ENCODE data around the gene TSPAN4.

TSPAN4 gene

DNA sequence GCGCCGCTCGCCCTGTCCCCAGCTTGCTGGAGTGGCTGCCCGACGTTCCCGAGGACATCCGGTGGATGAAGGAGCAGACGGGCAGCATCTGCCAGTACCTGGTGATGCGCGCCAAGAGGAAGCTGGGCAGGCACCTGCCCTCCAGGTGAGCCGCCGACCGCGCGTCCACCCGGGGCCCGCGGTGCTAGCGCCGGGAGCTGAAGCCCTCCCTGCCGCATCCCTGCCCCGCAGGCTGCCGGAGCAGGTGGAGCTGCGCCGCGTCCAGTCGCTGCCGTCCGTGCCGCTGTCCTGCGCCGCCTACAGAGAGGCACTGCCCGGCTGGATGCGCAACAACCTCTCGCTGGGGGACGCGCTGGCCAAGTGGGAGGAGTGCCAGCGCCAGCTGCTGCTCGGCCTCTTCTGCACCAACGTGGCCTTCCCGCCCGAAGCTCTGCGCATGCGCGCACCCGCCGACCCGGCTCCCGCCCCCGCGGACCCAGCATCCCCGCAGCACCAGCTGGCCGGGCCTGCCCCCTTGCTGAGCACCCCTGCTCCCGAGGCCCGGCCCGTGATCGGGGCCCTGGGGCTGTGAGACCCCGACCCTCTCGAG, 18.3 kb upstream of the TSPAN4 start:
- peak; percentile 82 to 86 for DNase-seq

DNA sequence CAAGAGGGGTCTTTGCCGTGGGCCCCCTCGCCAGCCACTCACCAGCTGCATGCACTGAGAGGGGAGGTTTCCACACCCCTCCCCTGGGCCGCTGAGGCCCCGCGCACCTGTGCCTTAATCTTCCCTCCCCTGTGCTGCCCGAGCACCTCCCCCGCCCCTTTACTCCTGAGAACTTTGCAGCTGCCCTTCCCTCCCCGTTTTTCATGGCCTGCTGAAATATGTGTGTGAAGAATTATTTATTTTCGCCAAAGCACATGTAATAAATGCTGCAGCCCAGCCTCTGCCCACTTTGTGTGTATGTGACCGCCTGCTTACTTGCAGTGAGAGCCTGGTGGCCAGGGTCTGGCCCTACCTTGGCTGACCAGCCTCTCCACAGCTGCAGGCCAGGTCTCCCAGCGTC, 17.7 kb upstream of the TSPAN4 start:
- DNase-seq, result peak in 1 of 2 experiments; percentile 68

GRCh38 chr11:825366-826226, 17.1 kb upstream of the TSPAN4 start:
- DNase-seq, result no peak

DNA sequence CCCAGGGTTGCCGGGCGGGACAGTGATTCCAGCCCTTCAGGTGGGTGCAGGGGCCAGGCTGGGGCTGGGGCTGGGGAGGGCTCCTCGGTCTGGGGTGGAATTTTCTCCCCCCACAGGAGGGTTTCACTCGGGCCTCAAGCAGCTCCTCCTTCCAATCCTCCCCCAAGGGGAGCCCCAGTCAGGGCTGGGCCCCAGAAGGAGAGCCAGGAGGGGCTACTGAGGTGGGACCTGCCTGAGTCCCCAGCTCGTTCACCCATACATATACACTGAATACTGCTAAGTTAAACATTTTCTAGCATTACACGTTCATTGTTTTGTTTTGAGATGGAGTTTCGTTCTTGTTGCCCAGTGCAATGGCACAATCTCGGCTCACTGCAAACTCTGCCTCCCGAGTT, 16.4 kb upstream of the TSPAN4 start:
- DNase-seq, result no peak

GRCh38 chr11:826836-827145, 15.9 kb upstream of the TSPAN4 start:
- DNase-seq, result no peak

GRCh38 chr11:827146-827896, 15.3 kb upstream of the TSPAN4 start:
- DNase-seq, result no peak

DNA sequence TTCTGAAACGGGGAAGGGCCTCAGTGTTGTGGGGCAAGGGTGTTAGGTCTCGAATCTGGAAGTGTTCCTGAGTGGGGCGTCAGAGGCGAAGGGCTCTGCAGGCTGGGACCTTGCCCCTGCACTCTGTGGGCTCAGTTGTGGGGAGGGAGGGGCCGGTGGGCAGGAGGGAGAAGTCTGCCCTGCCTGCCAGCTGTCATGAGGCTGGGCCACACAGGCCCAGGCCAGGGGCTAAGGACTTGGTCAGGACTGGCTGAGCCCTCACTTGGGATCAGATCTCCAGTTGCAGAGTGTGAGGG, 14.8 kb upstream of the TSPAN4 start, which contains the start of gene CRACR2B:
Gene CRACR2B, plus strand, starts transcription at position 23 of the 296 bp plus-strand sequence. CDS start 689 bp downstream, outside the sequence.
- DNase-seq, result no peak

GRCh38 chr11:828506-829175, 14.0 kb upstream of the TSPAN4 start:
- no peak for DNase-seq

DNA sequence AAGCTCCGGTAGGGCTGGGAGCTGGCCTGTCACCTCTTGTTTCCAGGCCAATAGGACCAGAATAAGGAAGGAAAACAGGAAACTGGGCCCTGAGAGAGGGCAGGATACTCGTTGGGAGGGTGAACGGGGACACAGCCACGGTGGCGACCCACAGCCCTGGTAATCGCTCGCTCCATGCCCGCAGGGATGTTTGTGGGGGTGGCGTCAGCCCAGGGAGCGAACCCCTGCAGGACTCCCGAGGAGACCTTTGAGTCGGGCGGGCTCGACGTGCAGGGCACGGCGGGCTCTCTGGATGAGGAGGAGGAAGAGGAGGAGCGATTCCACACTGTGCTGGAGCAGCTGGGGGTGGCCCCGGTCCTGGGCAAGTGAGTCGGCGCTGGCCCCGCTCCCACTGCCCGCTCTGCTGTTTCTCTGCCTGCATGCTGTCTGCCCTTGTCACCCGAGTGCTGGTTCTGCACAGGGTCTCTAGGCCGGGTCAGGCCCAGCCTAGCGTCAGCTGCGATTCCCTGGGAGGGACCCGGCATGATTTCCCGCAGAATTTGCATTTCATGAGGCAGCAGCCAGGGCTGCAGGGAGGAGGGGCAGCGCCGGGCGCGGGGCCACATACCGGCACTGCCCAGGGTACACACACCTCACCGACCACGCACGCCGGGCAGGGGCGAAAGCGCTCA, 13.3 kb upstream of the TSPAN4 start:
- DNase-seq, result no peak

DNA sequence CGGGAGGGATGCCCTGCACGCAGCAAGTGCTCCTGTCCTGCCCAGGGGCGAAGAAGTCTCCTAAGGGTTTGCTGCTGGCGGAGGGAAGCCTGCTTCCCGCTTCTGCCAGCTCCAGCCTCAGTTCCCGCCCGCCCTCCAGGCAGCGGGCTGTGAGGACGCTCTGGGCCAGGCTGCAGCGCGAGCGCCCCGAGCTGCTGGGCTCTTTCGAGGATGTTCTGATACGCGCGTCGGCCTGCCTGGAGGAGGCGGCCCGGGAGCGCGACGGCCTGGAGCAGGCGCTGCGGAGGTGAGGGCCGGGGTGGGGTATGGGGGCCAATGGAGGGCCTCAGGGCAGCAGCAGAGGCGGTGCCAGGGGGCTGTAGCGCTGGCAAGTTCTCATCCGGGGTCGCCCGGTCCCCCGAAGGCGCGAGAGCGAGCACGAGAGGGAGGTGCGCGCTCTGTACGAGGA, 12.8 kb upstream of the TSPAN4 start:
- no peak for DNase-seq

DNA sequence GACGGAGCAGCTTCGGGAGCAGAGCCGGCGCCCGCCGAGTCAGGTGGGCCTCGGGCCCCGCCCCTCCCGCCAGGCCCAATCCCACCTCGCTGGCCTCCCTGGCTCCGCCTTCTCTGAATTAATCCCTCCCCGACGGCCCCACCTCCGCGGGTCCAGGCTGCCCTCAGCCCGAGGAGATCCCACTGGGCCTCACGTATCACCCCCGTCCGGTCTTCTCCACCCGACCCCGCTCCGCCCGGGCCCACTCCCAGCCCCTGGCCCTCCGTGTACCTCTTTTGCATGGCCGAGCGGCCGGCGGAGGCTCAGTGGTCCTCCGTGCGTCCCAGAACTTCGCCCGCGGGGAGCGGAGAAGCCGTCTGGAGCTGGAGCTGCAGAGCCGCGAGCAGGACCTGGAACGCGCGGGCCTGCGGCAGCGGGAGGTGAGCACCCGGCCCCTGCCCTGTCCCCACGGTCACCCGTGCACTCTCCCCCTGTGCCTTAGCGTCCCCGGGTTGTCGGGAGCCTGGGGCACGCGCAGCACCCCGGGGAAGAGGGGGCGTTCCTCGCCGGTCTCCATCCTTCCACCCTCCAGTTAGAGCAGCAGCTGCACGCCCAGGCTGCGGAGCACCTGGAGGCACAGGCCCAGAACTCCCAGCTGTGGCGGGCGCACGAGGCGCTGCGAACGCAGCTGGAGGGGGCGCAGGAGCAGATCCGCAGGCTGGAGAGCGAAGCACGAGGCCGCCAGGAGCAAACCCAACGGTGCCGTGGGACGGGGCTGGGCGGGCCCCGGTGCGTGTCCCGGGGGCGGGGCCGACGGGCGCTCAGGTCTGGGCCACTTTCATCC, 12.1 kb upstream of the TSPAN4 start:
- DNase-seq, result peak; percentile 65 to 81

- DNase-seq, result no peak
Measured at GRCh38 chr11:831118-831864, 11.4 kb upstream of the TSPAN4 start.

- no peak for DNase-seq
Measured at GRCh38 chr11:831961-832528, 10.6 kb upstream of the TSPAN4 start.

DNA sequence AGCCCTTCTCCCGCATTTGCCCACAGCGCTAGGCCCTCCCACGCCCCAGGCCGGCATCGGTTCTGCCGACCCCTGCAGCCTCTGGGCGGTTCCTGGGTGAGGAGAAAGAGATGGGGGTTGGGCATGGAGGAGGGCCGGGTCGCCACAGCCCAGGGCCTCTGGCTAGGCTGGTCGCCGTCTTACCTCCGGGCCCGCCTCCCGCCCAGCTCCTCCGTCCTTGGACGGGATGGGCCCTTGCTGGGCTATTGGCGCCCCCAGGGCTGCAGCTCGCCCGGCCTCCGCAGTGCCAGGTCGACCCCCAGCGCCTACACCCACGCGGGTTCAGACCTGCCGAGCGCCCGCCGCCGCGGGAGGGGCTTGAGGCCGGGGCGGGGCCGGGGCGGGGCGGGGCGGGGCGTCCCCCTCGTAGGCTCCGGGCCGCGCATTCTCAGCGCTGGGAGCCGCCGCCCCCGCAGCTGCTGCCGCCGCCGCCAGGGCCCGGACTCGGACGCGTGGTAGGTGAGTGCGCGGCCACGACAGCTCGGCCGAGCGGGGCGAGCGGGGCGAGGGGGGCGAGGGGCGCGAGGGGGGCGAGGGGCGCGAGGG, 10.0 kb upstream of the TSPAN4 start, which contains the start of gene CD151:
Gene CD151, plus strand, starts transcription at position 424 of the 585 bp plus-strand sequence. CDS start 3,118 bp downstream, outside the sequence.
- DNase-seq, result no peak

- DNase-seq, result no peak
Measured at GRCh38 chr11:833114-833791, 9.4 kb upstream of the TSPAN4 start.

- DNase-seq, result no peak
Measured at GRCh38 chr11:833849-834311, 8.8 kb upstream of the TSPAN4 start.

DNA sequence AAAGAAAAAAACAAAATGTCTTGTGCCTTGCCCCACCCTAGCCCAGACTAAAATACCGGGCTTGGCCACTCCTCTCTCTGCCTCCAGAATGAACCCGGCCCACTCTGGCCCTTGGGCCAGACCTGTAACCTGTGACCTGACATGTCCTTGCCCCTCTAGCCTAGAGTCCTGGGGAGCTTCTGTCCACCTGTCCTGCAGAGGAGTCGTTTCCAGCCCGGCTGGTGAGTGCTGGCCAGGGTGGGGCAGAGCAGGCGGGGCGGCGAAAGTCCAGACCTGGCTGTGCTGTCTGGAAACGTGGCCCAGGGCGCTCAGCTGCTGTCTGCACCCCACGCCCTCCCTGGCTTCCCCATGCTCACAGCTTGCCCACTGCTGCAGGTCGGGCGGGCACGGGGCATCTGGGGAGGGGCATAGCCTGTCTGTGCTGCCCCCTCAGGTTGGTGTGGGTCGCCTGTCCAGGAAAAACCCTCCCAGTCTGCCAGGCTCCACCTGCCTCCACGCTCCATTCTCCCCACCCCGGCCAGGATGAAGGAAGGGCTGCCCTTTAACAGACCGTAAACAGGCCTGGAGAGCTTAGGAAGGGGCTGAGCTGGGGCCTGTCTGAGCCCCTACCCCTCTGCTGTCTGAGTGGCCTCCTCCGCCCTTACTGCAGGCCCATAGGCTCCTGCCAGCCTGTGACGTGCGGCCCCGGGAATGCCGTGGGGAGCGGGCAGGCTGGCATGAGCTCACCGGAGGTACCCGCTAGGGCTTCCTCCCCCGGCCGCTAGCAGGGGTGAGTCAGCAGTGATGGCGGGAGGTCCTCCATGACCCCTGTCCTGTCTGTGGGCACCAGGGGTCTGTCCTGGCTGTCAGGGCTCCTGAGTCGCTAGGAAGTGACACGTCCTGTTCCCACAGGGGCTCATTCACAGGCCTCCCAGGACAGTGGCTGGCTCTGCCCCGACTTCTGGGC, 8.0 kb upstream of the TSPAN4 start:
- no peak for DNase-seq

GRCh38 chr11:836274-836673, 6.4 kb upstream of the TSPAN4 start:
- no peak for DNase-seq
